ENCODE results near the gene EHMT1.

EHMT1 gene

DNA sequence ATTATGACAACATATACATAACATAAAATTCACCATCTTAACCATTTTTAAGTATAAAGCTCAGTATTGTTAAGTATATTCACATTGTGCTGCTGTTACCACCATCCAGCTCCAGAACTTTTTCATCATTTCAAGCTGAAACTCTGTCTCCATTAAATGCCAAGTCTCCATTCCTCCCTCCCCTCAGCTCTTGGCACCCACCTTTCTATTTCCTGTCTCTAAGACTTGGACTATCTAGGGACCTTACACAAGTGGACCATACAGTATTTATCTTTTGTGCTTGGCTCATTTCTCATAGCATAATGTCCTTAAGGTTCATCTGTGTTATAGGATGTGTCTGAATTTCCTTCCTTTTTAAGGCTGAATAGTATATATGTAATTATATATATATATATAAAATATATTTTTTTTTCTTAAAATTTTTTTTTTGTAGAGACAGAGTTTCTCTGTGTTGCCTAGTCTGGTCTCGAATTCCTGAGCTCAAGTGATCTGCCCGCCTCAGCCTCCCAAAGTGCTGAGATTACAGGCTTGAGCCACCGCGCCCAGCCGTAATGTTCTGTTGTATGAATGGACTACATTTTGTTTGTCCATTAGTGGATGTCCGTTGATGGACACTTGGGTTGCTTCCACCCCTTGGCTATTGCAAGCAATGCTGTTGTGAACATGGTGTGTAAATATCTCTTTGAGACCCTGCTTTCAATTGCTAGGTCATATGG, 72.3 kb downstream of the EHMT1 start:
- peak overlapping the region; percentile 55 for H3K27ac ChIP-seq (replicated peaks)
- no peak overlapping the region for H3K4me3 ChIP-seq (replicated peaks; ENCODE audit: insufficient read depth, low read length)
- TF ChIP-seq POLR2AphosphoS5 (IDR thresholded peaks at IDR 0.05; ENCODE audit: low read depth) = no peak
- no peaks in the 10 kb centered on the region for H3K27me3 ChIP-seq (ENCODE audit: insufficient read depth, poor library complexity, severe bottlenecking)
- no peak for DNase-seq (ENCODE audit: low read depth in 1 of 2, low spot score in 1 of 2)

DNA sequence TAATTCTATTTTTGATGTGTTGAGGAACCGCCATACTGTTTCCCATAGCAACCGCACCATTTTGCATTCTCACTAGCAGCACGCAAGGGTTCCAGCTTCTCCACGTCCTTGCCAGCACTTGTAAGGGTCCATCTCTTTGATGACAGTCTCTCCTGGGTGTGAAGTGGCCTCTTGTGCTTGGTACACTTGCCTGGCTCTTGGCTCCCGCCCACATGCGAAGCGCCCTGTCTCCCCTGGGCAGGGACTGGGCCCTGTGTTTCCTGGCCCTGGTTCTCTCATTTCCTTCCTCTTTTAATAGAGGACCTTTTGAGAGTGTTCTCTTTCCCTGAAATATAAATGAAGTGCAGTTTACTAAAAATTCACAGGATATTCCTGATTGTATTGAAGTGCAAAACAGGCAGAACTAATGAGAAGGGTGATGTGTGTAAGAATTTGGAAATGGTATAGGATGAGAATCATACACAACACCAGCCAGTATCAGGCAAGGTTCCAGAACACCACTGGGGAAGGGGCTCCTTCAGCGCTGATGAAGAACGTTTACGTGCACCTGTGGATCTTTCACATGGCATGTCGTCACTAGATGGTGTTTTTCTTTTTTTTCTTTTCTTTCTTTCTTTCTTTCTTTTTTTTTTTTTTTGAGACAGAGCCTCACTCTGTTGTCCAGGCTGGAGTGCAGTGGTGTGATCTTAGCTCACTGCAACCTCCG, 73.0 kb downstream of the EHMT1 start:
- no peaks in the 10 kb centered on the region for H3K27me3 ChIP-seq (ENCODE audit: insufficient read depth, poor library complexity, severe bottlenecking)
- peak in 1 of 2 experiments; percentile 81 for DNase-seq (ENCODE audit: low read depth in 1 of 2, low spot score in 1 of 2)
- TF ChIP-seq POLR2AphosphoS5 (IDR thresholded peaks at IDR 0.05; ENCODE audit: low read depth) (no peak), SPI1 (IDR thresholded peaks at IDR 0.05; ENCODE audit: borderline replicate concordance, low read depth) (peak; percentile 54; the same call in 1 of the 2 replicates)
- peak overlapping the region; percentile 55 for H3K27ac ChIP-seq (replicated peaks)
- no peak overlapping the region for H3K4me3 ChIP-seq (replicated peaks; ENCODE audit: insufficient read depth, low read length)

DNA sequence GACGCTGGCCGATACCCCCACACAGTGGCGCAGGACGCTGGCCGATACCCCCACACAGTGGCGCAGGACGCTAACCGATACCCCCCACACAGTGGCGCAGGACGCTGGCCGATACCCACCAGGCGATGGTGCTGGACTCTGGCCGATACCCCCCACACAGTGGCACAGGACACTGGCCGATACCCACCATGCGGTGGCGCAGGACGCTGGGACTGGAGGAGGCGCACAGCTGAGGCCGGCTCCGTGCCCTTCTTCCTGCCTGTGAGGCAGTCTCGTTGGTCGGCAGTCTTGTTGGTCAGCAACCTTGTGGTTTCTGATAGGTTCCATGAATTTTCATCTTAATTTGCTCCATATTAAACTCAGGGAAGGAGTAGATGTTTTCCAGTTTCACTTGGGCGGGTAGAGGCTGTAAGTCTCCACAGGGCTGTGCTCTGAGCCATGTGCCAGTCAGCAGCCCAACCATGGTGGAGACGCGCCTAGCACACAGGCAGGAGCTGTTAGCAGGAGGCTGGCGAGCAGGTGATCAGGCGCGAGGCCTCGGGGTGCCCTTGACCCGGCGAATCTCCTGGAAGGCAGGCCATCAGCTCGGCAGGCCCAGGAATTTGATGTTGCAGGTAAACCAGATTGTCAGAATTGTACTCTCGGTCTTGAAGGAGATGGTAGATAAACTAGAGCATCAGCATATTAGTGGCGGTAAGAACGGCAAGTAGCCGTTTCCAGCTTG, 75.6 kb downstream of the EHMT1 start:
- H3K27ac ChIP-seq (replicated peaks) = no peak overlapping the region
- DNase-seq (ENCODE audit: low read depth in 1 of 2, low spot score in 1 of 2) = no peak
- H3K27me3 ChIP-seq (ENCODE audit: insufficient read depth, poor library complexity, severe bottlenecking) = no peaks in the 10 kb centered on the region
- H3K4me3 ChIP-seq (replicated peaks; ENCODE audit: insufficient read depth, low read length) = no peak overlapping the region
- TF ChIP-seq POLR2AphosphoS5 (IDR thresholded peaks at IDR 0.05; ENCODE audit: low read depth) (no peak), GABPA (IDR thresholded peaks at IDR 0.05; ENCODE audit: low read depth) (no peak), SPI1 (IDR thresholded peaks at IDR 0.05; ENCODE audit: borderline replicate concordance, low read depth) (no peak)
- TF ChIP-seq, protein P1, sequence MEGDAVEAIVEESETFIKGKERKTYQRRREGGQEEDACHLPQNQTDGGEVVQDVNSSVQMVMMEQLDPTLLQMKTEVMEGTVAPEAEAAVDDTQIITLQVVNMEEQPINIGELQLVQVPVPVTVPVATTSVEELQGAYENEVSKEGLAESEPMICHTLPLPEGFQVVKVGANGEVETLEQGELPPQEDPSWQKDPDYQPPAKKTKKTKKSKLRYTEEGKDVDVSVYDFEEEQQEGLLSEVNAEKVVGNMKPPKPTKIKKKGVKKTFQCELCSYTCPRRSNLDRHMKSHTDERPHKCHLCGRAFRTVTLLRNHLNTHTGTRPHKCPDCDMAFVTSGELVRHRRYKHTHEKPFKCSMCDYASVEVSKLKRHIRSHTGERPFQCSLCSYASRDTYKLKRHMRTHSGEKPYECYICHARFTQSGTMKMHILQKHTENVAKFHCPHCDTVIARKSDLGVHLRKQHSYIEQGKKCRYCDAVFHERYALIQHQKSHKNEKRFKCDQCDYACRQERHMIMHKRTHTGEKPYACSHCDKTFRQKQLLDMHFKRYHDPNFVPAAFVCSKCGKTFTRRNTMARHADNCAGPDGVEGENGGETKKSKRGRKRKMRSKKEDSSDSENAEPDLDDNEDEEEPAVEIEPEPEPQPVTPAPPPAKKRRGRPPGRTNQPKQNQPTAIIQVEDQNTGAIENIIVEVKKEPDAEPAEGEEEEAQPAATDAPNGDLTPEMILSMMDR (IDR thresholded peaks at IDR 0.05; ENCODE audit: insufficient read depth, low read length) = no peak
- TF ChIP-seq, protein P2, sequence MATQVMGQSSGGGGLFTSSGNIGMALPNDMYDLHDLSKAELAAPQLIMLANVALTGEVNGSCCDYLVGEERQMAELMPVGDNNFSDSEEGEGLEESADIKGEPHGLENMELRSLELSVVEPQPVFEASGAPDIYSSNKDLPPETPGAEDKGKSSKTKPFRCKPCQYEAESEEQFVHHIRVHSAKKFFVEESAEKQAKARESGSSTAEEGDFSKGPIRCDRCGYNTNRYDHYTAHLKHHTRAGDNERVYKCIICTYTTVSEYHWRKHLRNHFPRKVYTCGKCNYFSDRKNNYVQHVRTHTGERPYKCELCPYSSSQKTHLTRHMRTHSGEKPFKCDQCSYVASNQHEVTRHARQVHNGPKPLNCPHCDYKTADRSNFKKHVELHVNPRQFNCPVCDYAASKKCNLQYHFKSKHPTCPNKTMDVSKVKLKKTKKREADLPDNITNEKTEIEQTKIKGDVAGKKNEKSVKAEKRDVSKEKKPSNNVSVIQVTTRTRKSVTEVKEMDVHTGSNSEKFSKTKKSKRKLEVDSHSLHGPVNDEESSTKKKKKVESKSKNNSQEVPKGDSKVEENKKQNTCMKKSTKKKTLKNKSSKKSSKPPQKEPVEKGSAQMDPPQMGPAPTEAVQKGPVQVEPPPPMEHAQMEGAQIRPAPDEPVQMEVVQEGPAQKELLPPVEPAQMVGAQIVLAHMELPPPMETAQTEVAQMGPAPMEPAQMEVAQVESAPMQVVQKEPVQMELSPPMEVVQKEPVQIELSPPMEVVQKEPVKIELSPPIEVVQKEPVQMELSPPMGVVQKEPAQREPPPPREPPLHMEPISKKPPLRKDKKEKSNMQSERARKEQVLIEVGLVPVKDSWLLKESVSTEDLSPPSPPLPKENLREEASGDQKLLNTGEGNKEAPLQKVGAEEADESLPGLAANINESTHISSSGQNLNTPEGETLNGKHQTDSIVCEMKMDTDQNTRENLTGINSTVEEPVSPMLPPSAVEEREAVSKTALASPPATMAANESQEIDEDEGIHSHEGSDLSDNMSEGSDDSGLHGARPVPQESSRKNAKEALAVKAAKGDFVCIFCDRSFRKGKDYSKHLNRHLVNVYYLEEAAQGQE (IDR thresholded peaks at IDR 0.05; ENCODE audit: insufficient replicate concordance, low read depth) = no peak

DNA sequence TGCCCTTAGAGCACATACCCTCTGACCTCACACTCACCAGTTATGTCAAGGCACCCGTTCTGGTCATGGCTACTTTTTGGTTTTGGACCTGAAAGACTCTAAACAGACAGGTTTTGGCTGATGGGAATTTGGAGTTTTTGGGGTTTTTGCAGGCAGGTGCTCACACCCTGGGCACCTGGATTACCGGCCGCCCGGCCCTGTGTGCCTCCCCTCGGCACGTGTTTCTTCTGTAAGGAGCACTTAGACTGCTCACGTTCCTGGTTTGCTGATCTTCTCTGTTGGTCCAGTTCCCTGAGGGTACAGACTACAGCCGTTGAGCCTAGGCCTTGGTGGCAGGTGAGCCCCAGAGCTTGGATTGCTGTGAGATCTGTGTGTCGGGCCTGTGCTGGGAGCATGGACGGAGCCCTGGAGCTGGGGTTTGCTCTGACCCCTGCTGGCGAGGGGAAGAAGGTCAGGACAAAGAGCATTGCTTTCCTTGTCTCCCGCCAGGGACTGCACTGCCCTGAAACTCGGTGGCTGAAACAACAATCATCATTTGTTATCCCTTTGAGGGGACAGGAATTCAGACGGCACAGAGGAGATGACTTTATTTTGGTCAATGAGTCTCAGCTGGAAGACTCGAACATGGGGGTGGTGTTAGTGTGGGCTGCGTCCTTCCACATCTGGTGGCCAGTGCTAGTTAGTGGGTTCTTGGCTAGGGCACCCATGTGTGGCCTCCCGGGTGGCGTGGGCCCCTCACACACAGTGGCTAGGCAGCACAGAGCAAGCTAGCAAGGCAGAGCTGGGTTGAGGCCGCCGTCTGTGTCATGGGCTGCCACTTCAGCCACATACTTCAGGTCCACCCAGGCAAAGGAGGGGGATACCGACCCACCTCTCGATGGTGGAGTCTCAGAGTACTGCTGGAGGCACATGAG, 76.4 kb downstream of the EHMT1 start:
- H3K27me3 ChIP-seq (ENCODE audit: insufficient read depth, poor library complexity, severe bottlenecking) = no peaks in the 10 kb centered on the region
- no peak overlapping the region for H3K27ac ChIP-seq (replicated peaks)
- TF ChIP-seq, protein P2 (IDR thresholded peaks at IDR 0.05; ENCODE audit: insufficient replicate concordance, low read depth) = no peak
- TF ChIP-seq GABPA (IDR thresholded peaks at IDR 0.05; ENCODE audit: low read depth) = no peak
- TF ChIP-seq, protein P1 (IDR thresholded peaks at IDR 0.05; ENCODE audit: insufficient read depth, low read length) = peak; percentile 39
- no peak for TF ChIP-seq SPI1 (IDR thresholded peaks at IDR 0.05; ENCODE audit: borderline replicate concordance, low read depth)
- no peak for TF ChIP-seq POLR2AphosphoS5 (IDR thresholded peaks at IDR 0.05; ENCODE audit: low read depth)
- no peak overlapping the region for H3K4me3 ChIP-seq (replicated peaks; ENCODE audit: insufficient read depth, low read length)
- peak in 1 of 2 experiments; percentile 38 for DNase-seq (ENCODE audit: low read depth in 1 of 2, low spot score in 1 of 2)
